GM18951 (cell line): ENCODE data around the gene TXNDC9.
"Not testable (repeated sequence)": the region's sequence is repeated elsewhere in the genome, so short reads cannot be mapped to it uniquely, and the experiment has no call there.

ENCODE experiments used
- POLR2A ChIP-seq: IDR thresholded peaks from 4 replicates; pipeline ENCODE4 v1.6.1; 2011; ENCODE audit warnings: mild to moderate bottlenecking; ENCODE audit not compliant: insufficient read length, insufficient read depth; ENCODE audit errors: extremely low read depth
- in situ Hi-C: fragments of 300-500 bp; cut with MboI; formaldehyde crosslinking; loops from one replicate; pipeline ENCODE4 v1.12.0; 2022; ENCODE audit warnings: low sequenced_read_pairs, mixed read lengths, inconsistent platforms; ENCODE audit not compliant: unreplicated experiment

TXNDC9 gene

DNA sequence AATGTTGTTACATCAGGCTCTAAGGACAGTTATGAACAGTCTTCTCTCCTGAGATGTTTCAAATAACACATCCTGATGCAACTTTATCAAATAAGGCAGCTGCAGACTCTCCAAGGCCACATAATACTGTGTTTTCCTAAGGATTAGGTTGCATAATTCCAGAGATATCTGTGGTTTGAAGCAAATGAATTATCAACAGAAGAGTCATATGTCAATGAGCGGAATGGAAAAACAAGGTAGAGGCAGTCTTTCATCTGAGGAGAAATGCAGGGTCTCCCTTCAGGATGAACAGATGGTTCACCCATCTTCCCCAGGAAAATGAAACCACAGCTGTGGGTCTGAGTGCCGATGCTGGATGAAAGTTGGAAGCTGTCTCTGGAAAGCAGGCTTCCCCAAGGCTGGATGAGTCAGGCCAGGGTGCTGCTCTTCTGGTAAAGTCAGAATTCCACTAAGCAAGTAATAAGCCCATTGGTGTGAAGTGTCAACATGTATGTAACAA, 57.3 kb downstream of the TXNDC9 start:
- no peak for TF ChIP-seq POLR2A
- in situ Hi-C loops = no loop called here

GRCh38 chr2:99278195-99278765, 57.9 kb downstream of the TXNDC9 start:
- in situ Hi-C loops = not testable (repeated sequence)

- in situ Hi-C loops = no loop called here
- TF ChIP-seq POLR2A = no peak
Observed at GRCh38 chr2:99275882-99276281, 60.3 kb downstream of the TXNDC9 start.
